ENCODE data around the gene XYLT1.

XYLT1 gene

DNA sequence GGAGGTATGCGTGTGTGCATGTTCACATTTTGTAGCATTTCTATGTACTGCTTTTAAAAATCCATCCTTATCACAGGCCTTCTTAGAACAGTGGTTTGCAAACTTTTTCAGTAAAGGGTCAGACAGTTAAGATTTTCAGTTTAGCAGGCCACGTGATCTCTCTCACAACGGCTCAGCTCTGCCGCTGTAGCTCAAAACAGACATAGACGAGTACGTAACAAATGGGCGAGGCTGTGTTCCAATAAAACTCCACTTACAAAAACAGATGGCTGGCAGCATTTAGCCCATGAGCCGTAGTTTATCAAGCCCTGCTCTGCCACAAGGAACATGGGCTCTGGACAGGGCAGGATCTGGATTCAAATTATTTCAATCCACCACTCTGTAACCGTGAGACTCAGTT lies 141.8 kb downstream of the XYLT1 start:
- TF ChIP-seq RAD21 (IDR thresholded peaks at IDR 0.05; ENCODE audit: low read depth) (no peak), NFIC (IDR thresholded peaks at IDR 0.05) (no peak), ZBTB7A (IDR thresholded peaks at IDR 0.05; ENCODE audit: low read depth) (no peak), USF1 (IDR thresholded peaks at IDR 0.05) (no peak), TCF12 (IDR thresholded peaks at IDR 0.05; ENCODE audit: low read depth) (no peak), YY1 (IDR thresholded peaks at IDR 0.05; ENCODE audit: low read depth) (no peak), TEAD4 (IDR thresholded peaks at IDR 0.05) (no peak), EP300 (IDR thresholded peaks at IDR 0.05; ENCODE audit: borderline replicate concordance) (no peak)
- TF ChIP-seq, protein P1, sequence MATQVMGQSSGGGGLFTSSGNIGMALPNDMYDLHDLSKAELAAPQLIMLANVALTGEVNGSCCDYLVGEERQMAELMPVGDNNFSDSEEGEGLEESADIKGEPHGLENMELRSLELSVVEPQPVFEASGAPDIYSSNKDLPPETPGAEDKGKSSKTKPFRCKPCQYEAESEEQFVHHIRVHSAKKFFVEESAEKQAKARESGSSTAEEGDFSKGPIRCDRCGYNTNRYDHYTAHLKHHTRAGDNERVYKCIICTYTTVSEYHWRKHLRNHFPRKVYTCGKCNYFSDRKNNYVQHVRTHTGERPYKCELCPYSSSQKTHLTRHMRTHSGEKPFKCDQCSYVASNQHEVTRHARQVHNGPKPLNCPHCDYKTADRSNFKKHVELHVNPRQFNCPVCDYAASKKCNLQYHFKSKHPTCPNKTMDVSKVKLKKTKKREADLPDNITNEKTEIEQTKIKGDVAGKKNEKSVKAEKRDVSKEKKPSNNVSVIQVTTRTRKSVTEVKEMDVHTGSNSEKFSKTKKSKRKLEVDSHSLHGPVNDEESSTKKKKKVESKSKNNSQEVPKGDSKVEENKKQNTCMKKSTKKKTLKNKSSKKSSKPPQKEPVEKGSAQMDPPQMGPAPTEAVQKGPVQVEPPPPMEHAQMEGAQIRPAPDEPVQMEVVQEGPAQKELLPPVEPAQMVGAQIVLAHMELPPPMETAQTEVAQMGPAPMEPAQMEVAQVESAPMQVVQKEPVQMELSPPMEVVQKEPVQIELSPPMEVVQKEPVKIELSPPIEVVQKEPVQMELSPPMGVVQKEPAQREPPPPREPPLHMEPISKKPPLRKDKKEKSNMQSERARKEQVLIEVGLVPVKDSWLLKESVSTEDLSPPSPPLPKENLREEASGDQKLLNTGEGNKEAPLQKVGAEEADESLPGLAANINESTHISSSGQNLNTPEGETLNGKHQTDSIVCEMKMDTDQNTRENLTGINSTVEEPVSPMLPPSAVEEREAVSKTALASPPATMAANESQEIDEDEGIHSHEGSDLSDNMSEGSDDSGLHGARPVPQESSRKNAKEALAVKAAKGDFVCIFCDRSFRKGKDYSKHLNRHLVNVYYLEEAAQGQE (IDR thresholded peaks at IDR 0.05; ENCODE audit: low read depth), result no peak

DNA sequence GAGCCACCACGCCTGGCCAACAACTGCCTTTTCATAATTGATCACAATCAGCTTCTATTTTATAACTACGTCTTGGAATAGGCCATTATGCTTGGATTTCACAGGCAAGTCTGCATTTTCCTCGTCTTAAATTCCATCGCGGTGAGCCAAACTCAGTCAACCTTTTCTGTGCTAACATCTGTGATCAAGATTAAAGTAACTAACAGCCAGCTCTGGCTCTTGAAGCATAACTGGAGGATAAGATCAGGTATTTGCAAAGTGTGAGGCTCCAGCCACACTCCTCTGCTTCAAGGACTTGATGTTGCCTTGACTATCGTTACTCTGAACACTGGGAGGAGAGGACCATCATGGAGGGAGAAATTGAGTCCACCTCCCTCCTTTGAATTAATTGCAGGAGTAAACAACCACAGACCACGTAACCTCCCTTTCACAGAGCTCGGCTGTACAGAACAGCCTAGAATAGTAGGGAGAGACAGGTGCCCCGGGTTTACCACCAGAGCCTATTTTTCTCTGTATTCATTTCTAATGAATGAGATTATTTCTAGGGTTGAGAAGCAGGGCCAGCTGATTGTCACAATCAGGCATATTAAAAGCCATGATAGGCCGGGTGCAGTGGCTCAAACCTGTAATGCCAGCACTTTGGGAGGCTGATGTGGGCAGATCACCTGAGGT lies 143.0 kb downstream of the XYLT1 start:
- TF ChIP-seq FOXM1 (IDR thresholded peaks at IDR 0.05; ENCODE audit: borderline replicate concordance, low read depth) (no peak), TEAD4 (IDR thresholded peaks at IDR 0.05) (no peak), CREB1 (IDR thresholded peaks at IDR 0.05; ENCODE audit: low read depth) (no peak), TCF12 (IDR thresholded peaks at IDR 0.05; ENCODE audit: low read depth) (no peak), EGR1 (IDR thresholded peaks at IDR 0.05) (no peak), ZBTB7A (IDR thresholded peaks at IDR 0.05; ENCODE audit: low read depth) (no peak)
- TF ChIP-seq, protein P2, sequence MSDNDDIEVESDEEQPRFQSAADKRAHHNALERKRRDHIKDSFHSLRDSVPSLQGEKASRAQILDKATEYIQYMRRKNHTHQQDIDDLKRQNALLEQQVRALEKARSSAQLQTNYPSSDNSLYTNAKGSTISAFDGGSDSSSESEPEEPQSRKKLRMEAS (IDR thresholded peaks at IDR 0.05), result no peak

DNA sequence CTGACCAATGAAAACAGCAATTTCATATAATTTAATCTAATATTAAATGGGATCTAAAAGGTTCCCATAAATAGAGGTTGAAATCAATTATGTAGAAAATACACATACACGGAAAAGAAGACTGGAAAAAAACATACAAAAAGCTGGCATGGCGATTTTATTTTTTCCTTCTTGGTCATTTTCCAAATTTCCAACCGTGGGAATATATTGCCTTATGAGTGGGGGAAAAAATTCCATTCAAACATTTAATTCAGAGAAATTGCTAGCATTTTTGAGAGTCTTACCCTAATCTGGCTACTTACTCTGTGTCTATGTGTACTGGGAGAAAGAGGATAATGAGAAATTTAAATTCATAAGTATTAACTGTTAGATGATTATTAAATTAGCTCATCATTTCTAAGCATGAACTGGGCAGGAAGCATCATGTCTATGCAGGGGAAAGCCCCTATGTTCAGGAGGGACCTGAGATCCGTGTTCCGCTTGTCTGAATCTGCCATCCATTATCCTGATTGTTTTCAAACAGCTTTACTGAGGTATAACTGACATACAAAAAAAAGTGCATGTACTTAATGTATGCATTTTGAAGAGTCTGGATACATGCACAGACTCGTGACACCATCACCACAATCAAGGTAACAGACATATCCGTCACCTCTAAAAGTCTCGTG lies 145.2 kb downstream of the XYLT1 start:
- TF ChIP-seq CEBPB (IDR thresholded peaks at IDR 0.05) (no peak), ZBTB7A (IDR thresholded peaks at IDR 0.05; ENCODE audit: low read depth) (no peak), RAD21 (IDR thresholded peaks at IDR 0.05; ENCODE audit: low read depth) (no peak), CREB1 (IDR thresholded peaks at IDR 0.05; ENCODE audit: low read depth) (no peak), USF1 (IDR thresholded peaks at IDR 0.05) (no peak), YY1 (IDR thresholded peaks at IDR 0.05; ENCODE audit: low read depth) (no peak), EP300 (IDR thresholded peaks at IDR 0.05; ENCODE audit: borderline replicate concordance) (no peak), FOXM1 (IDR thresholded peaks at IDR 0.05; ENCODE audit: borderline replicate concordance, low read depth) (no peak), TAF1 (IDR thresholded peaks at IDR 0.05; ENCODE audit: low read depth) (no peak), TCF12 (IDR thresholded peaks at IDR 0.05; ENCODE audit: low read depth) (no peak), TEAD4 (IDR thresholded peaks at IDR 0.05) (no peak), NFIC (IDR thresholded peaks at IDR 0.05) (no peak), EGR1 (IDR thresholded peaks at IDR 0.05) (no peak)
- TF ChIP-seq, protein P2 (IDR thresholded peaks at IDR 0.05), result no peak
- TF ChIP-seq, protein P1 (IDR thresholded peaks at IDR 0.05; ENCODE audit: low read depth), result no peak

GRCh38 chr16:17324451-17324850 lies 146.3 kb downstream of the XYLT1 start:
- TF ChIP-seq CEBPB (IDR thresholded peaks at IDR 0.05), result no peak
- TF ChIP-seq NFIC (IDR thresholded peaks at IDR 0.05), result no peak
- no peak for TF ChIP-seq ZBTB7A (IDR thresholded peaks at IDR 0.05; ENCODE audit: low read depth)
- no peak for TF ChIP-seq EP300 (IDR thresholded peaks at IDR 0.05; ENCODE audit: borderline replicate concordance)
- TF ChIP-seq RAD21 (IDR thresholded peaks at IDR 0.05; ENCODE audit: low read depth), result no peak
- no peak for TF ChIP-seq TAF1 (IDR thresholded peaks at IDR 0.05; ENCODE audit: low read depth)
- no peak for TF ChIP-seq TCF12 (IDR thresholded peaks at IDR 0.05; ENCODE audit: low read depth)
- TF ChIP-seq, protein P2 (IDR thresholded peaks at IDR 0.05), result no peak
- TF ChIP-seq FOXM1 (IDR thresholded peaks at IDR 0.05; ENCODE audit: borderline replicate concordance, low read depth), result no peak
- TF ChIP-seq, protein P1 (IDR thresholded peaks at IDR 0.05; ENCODE audit: low read depth), result no peak
- no peak for TF ChIP-seq CREB1 (IDR thresholded peaks at IDR 0.05; ENCODE audit: low read depth)
- no peak for TF ChIP-seq EGR1 (IDR thresholded peaks at IDR 0.05)
- no peak for TF ChIP-seq TEAD4 (IDR thresholded peaks at IDR 0.05)
- TF ChIP-seq USF1 (IDR thresholded peaks at IDR 0.05), result no peak
- no peak for TF ChIP-seq YY1 (IDR thresholded peaks at IDR 0.05; ENCODE audit: low read depth)

Data from Ishikawa (cell line).